ENCODE measurements around the gene PLIN4.
"Not testable (repeated sequence)": the region's sequence is repeated elsewhere in the genome, so short reads cannot be mapped to it uniquely, and the experiment has no call there.

PLIN4 gene

DNA sequence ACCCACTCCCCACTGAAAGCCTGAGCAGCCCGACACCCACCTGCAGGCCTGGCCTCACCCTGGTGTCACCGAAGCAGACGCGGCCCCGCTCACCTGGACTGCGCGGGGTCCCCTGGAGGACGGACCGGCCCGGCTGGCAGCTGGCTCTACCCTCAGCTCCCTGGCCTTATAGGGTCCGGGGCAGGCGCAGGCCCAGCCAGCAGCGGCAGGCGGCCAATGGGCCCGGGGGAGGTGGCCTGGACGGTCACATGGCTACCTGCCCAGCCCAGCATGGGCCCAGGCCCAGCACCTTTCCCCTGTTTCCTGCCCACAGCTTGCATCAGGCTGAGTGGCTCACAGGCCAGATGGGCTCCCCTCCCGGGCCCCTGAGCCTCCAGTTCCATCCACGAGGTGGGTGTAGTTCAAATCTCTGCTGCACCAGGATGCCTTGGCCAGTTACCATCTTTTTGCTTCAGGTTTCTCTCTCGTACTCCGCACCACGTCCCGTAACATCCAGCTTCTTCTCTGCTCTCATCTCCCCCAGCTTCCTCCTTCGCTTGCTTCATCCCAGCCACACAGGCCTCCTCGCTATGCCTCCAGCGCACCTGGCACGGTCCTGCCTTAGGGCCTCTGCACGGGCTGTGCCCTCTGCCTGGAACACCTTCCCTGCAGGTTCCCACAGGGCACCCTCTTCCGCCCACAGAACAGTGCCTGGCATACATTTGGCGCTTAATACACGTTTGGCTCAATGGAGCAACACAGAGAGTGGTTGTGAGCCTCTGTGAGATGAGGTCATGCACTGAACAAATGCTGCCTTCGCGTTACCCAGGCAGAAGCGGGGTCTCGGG is at the start of gene PLIN4:
Gene PLIN4, minus strand, starts transcription at position 142 of the 827 bp plus-strand sequence. CDS start 214 bp downstream, outside the sequence.
- no peak for DNase-seq

DNA sequence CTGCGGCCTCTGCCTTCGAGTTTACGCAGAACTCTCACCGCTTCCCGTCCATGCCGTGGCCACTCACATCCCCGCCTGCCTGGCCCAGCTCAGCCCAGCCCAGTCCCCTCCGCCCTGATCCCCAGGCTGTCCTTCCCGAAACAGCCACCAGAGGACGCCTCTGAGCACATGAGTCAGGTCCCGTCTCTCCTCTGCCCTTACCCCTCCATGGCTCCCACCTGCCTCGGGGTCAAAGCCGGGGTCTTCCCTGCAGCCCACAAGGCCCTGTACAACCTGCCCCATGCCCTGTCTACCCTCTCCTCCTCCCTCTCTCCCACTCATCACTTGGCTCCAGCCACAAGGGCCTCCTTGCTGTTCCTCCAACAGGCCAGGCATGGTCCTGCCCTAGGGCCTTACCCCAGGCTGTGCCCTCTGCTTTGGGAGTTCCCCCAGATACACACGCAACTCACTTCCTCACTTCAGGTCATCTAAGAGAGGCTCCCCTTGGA is 49.3 kb upstream of the PLIN4 start:
- no peak for DNase-seq

DNA sequence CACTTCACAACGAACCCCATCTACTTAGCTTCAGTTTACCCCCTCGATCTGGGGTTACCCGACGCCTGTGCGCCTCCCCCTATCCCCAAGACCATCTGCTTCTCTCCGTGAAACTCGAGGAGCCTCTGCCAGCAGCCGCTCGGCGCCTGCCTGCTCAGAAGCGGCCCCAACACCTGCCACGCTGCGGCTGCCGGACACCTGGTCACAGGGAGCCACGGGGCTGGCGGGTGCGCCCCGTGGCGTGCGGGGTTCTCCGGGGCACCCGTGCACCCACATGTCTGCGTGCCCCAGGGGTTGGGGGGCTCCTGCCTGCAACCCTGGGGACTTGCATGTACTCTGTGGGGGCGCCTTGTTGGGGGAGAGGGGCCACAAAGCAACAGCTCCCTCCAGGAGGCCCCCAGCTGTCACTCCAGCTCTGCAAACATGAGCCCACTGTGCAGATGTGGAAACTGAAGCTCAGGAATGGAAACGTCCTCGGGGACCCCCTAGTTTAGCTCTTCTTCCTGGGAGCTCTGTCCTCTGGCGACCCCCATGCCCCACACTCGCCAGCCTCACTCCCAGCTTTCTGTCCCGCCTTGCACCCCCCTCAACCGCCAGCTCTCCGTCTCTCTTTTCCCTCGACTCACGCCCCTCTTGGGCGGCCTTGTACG is 48.2 kb upstream of the PLIN4 start:
- no peak for DNase-seq

DNA sequence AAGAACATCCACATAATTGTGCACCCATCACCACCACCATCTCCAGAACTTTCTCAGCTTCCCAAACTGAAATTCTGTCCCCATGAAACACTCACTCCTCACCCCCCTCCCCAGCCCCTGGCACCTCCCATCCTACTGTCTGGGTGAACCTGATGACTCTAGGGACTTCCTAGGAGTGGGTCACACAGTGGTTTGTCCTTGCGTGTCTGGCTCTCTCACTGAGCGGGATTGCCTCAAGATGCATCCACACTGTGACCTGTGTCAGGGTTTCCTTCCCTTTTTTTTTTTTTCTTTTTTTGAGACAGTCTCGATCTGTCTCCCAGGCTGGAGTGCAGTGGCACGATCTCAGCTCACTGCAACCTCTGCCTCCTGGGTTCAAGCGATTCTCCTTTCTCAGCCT is 45.3 kb upstream of the PLIN4 start:
- not testable (repeated sequence) for DNase-seq

DNA sequence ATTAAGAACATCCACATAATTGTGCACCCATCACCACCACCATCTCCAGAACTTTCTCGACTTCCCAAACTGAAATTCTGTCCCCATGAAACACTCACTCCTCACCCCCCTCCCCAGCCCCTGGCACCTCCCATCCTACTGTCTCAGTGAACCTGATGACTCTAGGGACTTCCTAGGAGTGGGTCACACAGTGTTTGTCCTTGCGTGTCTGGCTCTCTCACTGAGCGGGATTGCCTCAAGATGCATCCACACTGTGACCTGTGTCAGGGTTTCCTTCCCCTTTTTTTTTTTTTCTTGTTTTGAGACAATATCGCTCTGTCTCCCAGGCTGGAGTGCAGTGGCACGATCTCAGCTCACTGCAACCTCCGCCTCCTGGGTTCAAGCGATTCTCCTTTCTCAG is 43.8 kb upstream of the PLIN4 start:
- DNase-seq: not testable (repeated sequence)

DNA sequence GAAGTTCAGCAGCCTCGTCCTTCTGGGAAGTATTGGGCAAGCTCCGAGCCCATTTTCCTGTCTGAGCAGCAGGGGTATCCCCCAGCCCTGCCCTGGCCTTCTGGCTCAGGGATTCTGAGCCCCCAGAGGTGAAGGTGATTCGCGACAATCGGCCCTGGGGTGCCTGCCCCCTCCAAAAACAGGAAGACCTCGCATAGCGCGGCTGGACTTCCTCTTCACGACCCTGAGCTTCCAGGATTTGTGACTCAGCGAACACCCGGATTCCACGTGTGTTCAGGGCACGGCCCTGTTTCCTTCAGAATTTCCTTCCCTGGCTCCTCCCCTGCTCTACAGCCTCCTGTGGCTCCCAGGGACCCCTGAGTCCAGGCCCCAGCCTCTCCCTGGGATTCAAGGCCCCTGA is 41.3 kb upstream of the PLIN4 start, which contains the start of gene SEMA6B:
Gene SEMA6B, minus strand, starts transcription at position 116 of the 400 bp plus-strand sequence. CDS start 1,227 bp downstream, outside the sequence.
- DNase-seq: no peak

GRCh38 chr19:4557971-4558941 is 40.0 kb upstream of the PLIN4 start:
- no peak for DNase-seq

DNA sequence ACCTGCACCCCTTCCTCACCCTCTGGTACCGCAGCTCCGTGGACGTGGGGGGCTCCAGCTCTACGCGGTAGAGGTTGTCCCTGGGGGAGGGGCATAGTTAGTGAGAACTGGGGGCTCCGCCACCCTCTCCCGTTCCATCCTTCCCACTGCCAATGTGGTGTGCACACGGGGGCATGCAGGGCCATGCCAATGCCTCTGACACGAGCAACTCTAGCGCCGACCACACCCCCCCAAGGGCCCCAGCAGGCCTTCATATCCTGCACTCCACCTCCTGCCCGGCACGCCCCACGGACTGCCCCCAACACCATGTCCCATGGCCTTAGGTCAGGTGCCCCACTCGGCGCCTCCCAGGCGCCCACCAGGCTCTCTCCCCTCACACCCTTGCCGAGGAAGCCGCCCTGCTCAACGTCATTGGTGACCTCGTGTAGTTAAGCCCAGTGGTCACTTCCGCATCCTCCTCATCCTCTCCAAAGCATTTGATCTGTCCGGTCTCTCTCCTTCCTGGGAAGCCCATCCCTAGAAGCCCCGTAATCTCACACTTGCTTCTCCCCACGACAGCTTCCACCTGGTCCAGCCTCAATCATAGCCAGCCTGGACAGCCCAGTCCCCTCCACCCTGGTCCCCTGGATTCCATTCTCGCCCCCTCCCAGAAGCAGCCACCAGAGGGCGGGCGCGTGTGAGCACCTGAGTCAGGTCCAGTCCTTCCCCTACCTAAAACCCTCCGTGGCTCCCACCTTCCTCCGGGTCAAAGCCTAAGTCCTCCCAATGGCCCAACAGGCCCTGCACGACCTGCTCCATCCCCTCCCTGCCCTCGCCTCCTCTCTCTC is 39.1 kb upstream of the PLIN4 start:
- DNase-seq: no peak

- no peak for DNase-seq
Measured at GRCh38 chr19:4556597-4557127, 38.4 kb upstream of the PLIN4 start.

- DNase-seq: no peak
Measured at GRCh38 chr19:4555657-4556561, 37.6 kb upstream of the PLIN4 start.

- DNase-seq: no peak
Measured at GRCh38 chr19:4554717-4555116, 36.4 kb upstream of the PLIN4 start.

DNA sequence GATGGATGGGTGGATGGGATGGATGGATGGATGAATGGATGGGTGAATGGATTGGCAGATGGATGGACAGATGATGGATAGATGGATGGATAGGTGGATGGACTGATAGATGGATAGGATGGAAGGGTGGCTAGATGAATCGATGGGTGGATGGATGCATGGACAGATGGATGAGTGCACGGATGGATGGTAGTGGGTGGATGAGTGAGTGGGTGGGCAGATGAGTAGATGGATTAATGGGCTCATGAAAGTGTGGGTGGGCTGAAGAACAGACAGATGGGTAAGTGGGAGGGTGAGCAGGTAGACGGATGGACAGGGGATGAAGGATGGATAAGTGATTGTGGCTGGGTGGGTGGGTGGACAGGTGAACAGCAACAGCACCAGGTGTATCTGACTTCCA is 35.5 kb upstream of the PLIN4 start:
- no peak for DNase-seq

- DNase-seq: no peak
Measured at GRCh38 chr19:4553092-4553695, 34.9 kb upstream of the PLIN4 start.

GRCh38 chr19:4552525-4552819 is 34.2 kb upstream of the PLIN4 start:
- no peak for DNase-seq

GRCh38 chr19:4550479-4551050 is 32.3 kb upstream of the PLIN4 start:
- no peak for DNase-seq

- DNase-seq: no peak
Measured at GRCh38 chr19:4550018-4550417, 31.7 kb upstream of the PLIN4 start.

GRCh38 chr19:4548238-4548584 is 29.9 kb upstream of the PLIN4 start:
- DNase-seq: no peak

- no peak for DNase-seq
Measured at GRCh38 chr19:4547303-4548237, 29.3 kb upstream of the PLIN4 start.

All from NCI-H446 treated with DMSO at 0.1 percent for 48 hours (cell line).